ENCODE measurements around the gene SLC45A3.

SLC45A3 gene

GRCh38 chr1:205676597-205676996, 3.7 kb downstream of the SLC45A3 start:
- H3K9ac ChIP-seq (ENCODE audit: low read length), result no peak overlapping the region

GRCh38 chr1:205676002-205676401, 4.3 kb downstream of the SLC45A3 start:
- Histone ChIP-seq H3K4me1 (ENCODE audit: insufficient read depth, low read length, severe bottlenecking) (peaks cover 15% of the 10 kb centered on the region), H3K9me3 (ENCODE audit: low read length) (no peaks in the 10 kb centered on the region), H3K27ac (ENCODE audit: low read depth, low read length, poor library complexity, severe bottlenecking) (no peak overlapping the region), H3K27me3 (ENCODE audit: insufficient read depth, low read length) (no peaks in the 10 kb centered on the region; the same call in 1 of the 2 replicates), H4K20me1 (ENCODE audit: insufficient read depth, low read length) (no peaks in the 10 kb centered on the region), H3K36me3 (ENCODE audit: insufficient read depth, low read length) (no peaks in the 10 kb centered on the region), H3K4me2 (ENCODE audit: low read length) (no peak overlapping the region), H3K4me3 (ENCODE audit: low read depth, low read length, poor library complexity, severe bottlenecking) (no peak overlapping the region), H3K9me2 (ENCODE audit: low read depth, low read length) (no peaks in the 10 kb centered on the region), H2AFZ (ENCODE audit: low read length) (no peak overlapping the region), H3K9ac (ENCODE audit: low read length) (no peak overlapping the region), H3F3A (ENCODE audit: insufficient read depth, low read length) (no peaks in the 10 kb centered on the region), H3K79me2 (ENCODE audit: insufficient read depth, low read length) (no peaks in the 10 kb centered on the region)
- TF ChIP-seq CTCF (IDR thresholded peaks at IDR 0.05; ENCODE audit: low read length) (no peak), EZH2 (IDR thresholded peaks at IDR 0.05; ENCODE audit: borderline replicate concordance, low read length) (no peak)

More at GRCh38 chr1:205676597-205676996, 3.7 kb downstream of the SLC45A3 start:
- no peak overlapping the region for H3K4me3 ChIP-seq (ENCODE audit: low read depth, low read length, poor library complexity, severe bottlenecking)
- no peak overlapping the region for H3K27ac ChIP-seq (ENCODE audit: low read depth, low read length, poor library complexity, severe bottlenecking)
- no peaks in the 10 kb centered on the region; the same call in 1 of the 2 replicates for H3K27me3 ChIP-seq (ENCODE audit: insufficient read depth, low read length)
- H3K36me3 ChIP-seq (ENCODE audit: insufficient read depth, low read length), result no peaks in the 10 kb centered on the region
- no peaks in the 10 kb centered on the region for H3K9me2 ChIP-seq (ENCODE audit: low read depth, low read length)
- H2AFZ ChIP-seq (ENCODE audit: low read length), result no peak overlapping the region
- no peaks in the 10 kb centered on the region for H3K9me3 ChIP-seq (ENCODE audit: low read length)
- no peaks in the 10 kb centered on the region for H3F3A ChIP-seq (ENCODE audit: insufficient read depth, low read length)
- no peaks in the 10 kb centered on the region for H4K20me1 ChIP-seq (ENCODE audit: insufficient read depth, low read length)
- H3K4me2 ChIP-seq (ENCODE audit: low read length), result no peak overlapping the region
- no peaks in the 10 kb centered on the region for H3K79me2 ChIP-seq (ENCODE audit: insufficient read depth, low read length)
- peaks cover 15% of the 10 kb centered on the region for H3K4me1 ChIP-seq (ENCODE audit: insufficient read depth, low read length, severe bottlenecking)
- no peak for TF ChIP-seq CTCF (IDR thresholded peaks at IDR 0.05; ENCODE audit: low read length)
- no peak for TF ChIP-seq EZH2 (IDR thresholded peaks at IDR 0.05; ENCODE audit: borderline replicate concordance, low read length)

- TF ChIP-seq EZH2 (IDR thresholded peaks at IDR 0.05; ENCODE audit: borderline replicate concordance, low read length) (no peak), CTCF (IDR thresholded peaks at IDR 0.05; ENCODE audit: low read length) (no peak)
These were observed 5.1 kb downstream of the SLC45A3 start for GRCh38 chr1:205675247-205675646.

More at GRCh38 chr1:205675247-205675646, 5.1 kb downstream of the SLC45A3 start:
- Histone ChIP-seq H3K4me3 (ENCODE audit: low read depth, low read length, poor library complexity, severe bottlenecking) (no peak overlapping the region), H3K4me2 (ENCODE audit: low read length) (no peak overlapping the region), H3K4me1 (ENCODE audit: insufficient read depth, low read length, severe bottlenecking) (peaks cover 12% of the 10 kb centered on the region), H3K9ac (ENCODE audit: low read length) (no peak overlapping the region), H2AFZ (ENCODE audit: low read length) (no peak overlapping the region), H3F3A (ENCODE audit: insufficient read depth, low read length) (no peaks in the 10 kb centered on the region), H3K9me3 (ENCODE audit: low read length) (no peaks in the 10 kb centered on the region), H3K9me2 (ENCODE audit: low read depth, low read length) (no peaks in the 10 kb centered on the region), H3K27me3 (ENCODE audit: insufficient read depth, low read length) (no peaks in the 10 kb centered on the region; the same call in 1 of the 2 replicates), H3K36me3 (ENCODE audit: insufficient read depth, low read length) (no peaks in the 10 kb centered on the region), H3K27ac (ENCODE audit: low read depth, low read length, poor library complexity, severe bottlenecking) (no peak overlapping the region), H3K79me2 (ENCODE audit: insufficient read depth, low read length) (no peaks in the 10 kb centered on the region), H4K20me1 (ENCODE audit: insufficient read depth, low read length) (no peaks in the 10 kb centered on the region)

All from OCI-LY1 (cell line).